Epithelial cell of prostate (primary cell): ENCODE results near the gene OR6S1.
"Not testable (repeated sequence)": the region's sequence is repeated elsewhere in the genome, so short reads cannot be mapped to it uniquely, and the experiment has no call there.

Experiments
- DNase-seq: peaks from one replicate; pipeline ENCODE4 v3.0.0-alpha.2; 2011; ENCODE audit warnings: low read depth, low spot score
- H3K27ac ChIP-seq: fragments of 450-650 bp; 2 replicates; pipeline ENCODE4 v1.5.1; 2017; ENCODE audit warnings: mild to moderate bottlenecking

The OR6S1 gene

DNA sequence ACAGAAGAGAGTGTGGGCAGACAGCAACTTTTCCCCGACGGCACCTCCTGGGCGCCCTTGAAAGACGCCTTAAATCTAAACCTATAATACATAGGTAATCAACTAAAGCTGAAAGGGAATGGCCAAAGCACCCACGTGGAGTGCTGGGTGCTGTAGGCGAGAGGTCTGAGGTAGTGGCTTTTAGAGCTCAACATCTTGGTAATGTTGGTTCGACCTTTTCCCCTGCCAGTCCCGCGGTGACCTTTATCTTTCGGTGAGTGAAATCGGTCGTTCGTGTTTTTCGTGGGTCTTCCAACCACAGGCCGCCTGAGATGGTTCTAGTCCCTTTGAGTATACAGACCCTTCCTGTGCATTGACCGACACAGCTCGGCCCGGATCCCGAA is 9.1 kb downstream of the OR6S1 start:
- no peak overlapping the region for H3K27ac ChIP-seq
- DNase-seq: no peak

- DNase-seq: no peak
- no peak overlapping the region for H3K27ac ChIP-seq
Measured at GRCh38 chr14:20631880-20632389, 9.6 kb downstream of the OR6S1 start.

DNA sequence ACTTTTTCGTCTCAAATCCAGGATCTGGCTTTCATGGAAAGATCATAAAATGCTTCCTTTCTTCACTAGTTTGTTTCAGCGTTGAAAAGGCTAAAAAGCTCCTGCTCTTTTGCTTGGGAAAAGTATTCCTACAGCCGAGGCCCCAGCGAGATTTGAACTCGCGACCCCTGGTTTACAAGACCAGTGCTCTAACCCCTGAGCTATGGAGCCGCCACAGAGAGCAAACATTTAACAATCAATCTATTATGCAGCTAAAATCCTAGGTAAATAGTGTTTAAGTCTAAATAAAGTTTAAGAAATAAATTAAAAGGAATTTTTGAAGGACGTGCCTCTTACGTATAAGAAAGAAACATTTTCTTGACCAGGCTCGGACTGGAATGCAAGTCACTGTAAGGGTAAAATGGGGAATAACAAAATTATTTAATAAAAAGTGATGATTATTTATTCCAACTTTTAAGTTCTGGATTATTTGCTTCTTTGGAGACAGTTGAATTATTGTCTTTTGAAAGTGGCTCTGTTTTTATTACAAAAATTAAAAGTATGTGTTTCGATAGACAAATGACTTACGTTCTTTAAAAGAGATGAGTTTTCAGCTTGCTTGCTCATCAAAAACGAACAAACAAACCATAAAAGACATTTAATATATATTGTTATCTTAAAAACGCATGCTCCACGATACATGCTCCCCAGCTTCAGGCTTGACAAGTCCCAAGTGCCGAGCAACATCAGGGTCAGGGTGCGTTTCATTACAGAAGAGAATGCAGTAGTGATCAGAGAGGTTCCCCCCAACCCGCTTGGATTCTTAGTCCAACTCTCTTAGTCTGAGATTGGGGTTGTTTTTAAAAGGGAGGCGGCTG is 10.2 kb downstream of the OR6S1 start:
- H3K27ac ChIP-seq: peak overlapping the region; percentile 20
- no peak for DNase-seq

DNA sequence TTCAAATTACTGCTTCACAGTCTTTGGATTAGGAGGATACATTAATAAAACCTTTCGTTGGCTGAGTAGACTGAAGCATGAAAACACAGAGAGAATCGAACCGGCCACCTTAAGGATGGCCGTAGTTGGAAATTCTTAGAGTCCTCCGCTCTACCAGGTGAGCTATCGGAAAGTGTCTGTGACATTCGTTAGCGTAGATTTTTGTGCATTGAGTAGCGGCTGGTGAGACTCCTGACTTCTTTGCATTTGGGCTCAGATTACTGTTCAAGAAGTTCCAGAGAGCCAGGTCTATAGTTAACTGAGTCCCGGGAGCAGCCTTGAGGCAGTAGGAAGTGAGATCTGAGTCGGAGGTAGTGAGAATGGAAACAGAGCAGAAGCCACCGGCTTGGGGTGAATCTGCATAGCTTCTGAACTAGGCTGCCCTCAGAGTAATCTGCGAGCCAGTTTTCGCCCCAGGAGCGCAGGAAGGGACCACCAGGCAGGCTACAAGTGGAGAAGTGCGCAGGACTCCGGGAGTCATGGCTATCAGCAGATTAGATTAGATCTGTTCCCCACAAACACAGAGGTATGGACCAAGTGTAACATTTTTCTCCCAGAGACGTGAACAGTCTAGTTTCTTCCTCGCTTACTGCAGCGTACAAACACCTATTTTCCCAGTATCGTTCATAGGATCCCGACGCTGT is 11.0 kb downstream of the OR6S1 start:
- H3K27ac ChIP-seq: peak overlapping the region; percentile 20
- DNase-seq: no peak

DNA sequence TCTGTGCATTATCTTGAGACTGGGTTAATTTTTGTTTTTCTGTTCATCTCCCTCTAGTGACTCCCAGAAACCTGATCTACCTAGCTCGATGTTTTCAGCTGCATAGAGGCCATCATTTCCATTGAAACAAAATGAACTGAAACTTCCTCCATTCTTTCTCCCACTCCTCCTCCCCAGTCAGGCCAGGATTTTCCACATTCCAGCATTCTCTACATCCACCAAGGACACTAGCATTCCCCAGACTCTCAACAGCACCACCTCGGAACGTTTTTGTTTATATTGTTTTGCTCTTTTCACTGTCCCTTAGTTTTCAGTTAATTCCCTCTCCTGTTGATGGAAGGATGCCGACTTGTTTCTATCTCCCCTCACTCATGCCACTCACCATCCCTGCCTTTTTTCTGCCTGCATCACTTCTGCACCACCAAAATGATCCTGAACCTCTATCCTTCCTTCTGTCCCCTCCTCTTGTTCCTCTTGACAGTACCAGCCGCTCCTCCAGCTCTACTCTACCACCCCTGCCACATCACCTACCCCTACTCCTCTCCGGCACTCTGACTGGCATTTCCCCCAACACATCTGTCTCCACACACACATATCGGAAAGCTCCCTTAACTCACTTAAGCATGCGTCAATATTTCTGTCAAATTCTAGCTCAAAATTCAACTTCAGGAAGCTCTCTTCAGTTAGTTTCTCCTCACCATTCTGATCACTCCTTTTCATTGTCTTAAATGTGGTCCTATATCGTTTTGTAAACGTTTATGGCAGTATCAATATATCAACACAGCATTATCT is 13.2 kb downstream of the OR6S1 start:
- DNase-seq: no peak
- H3K27ac ChIP-seq: peak overlapping the region; percentile 26

GRCh38 chr14:20627346-20628027 is 14.0 kb downstream of the OR6S1 start:
- no peak for DNase-seq
- peak overlapping the region; percentile 26 for H3K27ac ChIP-seq

GRCh38 chr14:20626274-20626673 is 15.2 kb downstream of the OR6S1 start:
- no peak overlapping the region for H3K27ac ChIP-seq
- DNase-seq: no peak

GRCh38 chr14:20624495-20625070 is 16.9 kb downstream of the OR6S1 start:
- H3K27ac ChIP-seq: peak overlapping the region; percentile 39
- peak; percentile 48 for DNase-seq

GRCh38 chr14:20623798-20624197 is 17.7 kb downstream of the OR6S1 start:
- no peak for DNase-seq
- no peak overlapping the region for H3K27ac ChIP-seq

DNA sequence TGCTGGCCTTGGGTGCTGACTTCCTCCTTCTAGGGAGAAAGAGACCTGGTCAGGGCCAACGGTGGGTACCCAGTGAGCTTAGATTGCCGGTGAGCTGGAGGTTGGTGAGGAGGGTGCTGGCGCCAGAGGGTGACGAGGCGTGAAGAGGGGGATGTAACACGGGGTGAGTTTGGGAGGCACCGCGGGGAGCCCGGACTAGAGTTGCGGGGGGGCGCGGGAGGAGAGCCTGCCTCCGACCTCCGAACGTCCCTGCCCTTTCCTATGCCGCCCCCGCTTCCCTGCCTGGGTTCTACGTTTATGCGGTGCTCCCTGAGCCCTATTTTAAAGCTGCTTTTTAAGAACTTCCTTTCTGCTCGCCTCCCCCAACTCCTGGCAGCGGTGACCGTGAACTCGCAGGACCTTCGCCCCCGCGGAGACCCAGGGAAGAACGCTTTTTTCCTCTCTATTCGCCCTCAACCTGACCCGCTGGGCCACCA is 18.6 kb downstream of the OR6S1 start:
- DNase-seq: no peak
- H3K27ac ChIP-seq: no peak overlapping the region

DNA sequence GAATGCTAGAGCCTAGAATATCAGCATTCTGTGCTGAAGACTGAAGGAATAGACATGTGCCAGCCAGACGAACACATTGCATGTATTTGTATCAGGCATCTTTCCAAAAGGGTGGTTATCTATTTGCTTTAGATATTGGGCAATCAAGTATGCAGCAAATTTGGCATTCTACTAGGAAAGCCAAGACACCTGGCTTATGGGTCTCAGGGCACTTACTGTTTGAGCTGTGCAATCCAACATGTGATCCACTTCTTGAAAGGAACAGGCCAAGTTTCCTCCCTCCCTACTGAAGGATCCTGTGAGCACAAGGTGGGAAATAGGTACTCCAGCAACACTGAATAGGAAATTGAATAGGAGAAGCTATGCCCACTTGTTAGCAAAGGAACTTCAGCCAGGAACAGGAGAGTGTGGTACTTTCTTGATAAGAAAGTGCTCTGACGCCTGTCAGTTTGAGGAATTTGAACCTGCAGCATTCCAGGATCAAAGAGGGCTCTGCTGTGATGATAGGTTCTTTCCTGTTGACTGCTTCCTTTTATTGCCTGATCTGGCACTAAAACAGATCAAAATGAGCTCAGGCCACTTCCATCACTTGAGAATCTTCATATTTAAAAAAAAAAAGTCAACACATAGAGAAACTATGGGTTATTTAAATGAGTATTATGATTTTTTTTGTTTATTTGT is 20.6 kb downstream of the OR6S1 start:
- no peak overlapping the region for H3K27ac ChIP-seq
- no peak for DNase-seq

DNA sequence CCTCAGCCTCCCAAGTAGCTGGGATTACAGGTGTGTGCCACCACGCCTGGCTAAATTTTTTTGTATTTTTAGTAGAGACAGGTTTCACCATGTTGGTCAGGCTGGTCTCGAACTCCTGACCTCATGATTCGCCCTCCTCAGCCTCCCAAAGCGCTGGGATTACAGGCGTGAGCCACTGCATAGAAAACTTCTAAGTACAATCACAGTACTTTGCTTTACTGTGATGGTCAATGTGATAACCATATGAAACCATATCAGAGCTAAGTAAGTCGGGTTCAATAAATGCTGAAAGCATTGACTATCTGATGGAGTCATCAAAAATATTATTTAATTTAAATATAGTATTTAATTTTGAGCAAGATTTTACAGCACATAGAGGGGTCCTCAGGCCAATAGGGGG is 21.8 kb downstream of the OR6S1 start:
- DNase-seq, H3K27ac ChIP-seq: not testable (repeated sequence)

- no peak for DNase-seq
- H3K27ac ChIP-seq: no peak overlapping the region
Measured at GRCh38 chr14:20618271-20618749, 23.2 kb downstream of the OR6S1 start.

- DNase-seq: no peak
- H3K27ac ChIP-seq: no peak overlapping the region
Measured at GRCh38 chr14:20617138-20618003, 24.1 kb downstream of the OR6S1 start.

GRCh38 chr14:20615996-20616395 is 25.5 kb downstream of the OR6S1 start:
- no peak for DNase-seq
- no peak overlapping the region for H3K27ac ChIP-seq

- no peak for DNase-seq
- H3K27ac ChIP-seq: peak overlapping the region; percentile 66
Measured at GRCh38 chr14:20614038-20614840, 27.3 kb downstream of the OR6S1 start.
